NCI-H2029 treated with DMSO at 0.1 percent for 48 hours (cell line): Measurements from ENCODE around the gene TNFRSF13B.
A peak's percentile ranks its signal among the peaks of the same experiment; 100 is the strongest.

Experiments used
- DNase-seq: peaks from one replicate; lab custom pipeline; 2025; lab: John Stamatoyannopoulos, UW

The TNFRSF13B gene

DNA sequence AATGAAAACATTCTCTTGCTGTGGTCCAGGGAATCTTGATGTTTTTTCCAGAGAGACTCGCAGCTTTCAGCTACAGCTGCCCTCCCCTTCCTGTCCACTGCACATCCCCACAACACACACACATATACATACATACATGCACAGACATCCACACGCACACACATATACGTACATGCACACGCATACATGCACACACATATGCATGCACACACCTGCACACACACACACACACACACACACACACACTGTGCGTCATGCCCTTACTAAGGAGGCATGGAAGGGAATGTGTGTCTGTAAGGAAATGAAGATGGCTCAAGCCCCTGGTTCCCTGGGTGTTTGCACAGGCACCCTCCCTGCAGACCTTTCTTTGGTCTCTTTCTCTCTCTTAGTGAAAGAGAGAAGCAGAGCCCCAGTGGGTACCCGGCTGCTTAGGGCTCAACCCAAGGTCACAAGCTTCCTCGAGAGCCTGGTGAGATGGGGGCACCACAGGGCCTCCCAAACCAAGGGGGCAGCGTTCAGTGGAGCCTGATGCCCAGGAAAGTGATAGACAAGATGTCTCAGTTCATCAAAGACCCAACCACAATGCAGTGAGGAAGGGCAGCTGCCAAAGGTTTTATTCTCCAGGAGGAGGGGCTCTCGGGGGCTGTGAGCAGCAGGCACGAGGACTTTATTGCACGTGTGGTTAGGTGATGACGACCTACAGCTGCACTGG lies 33.3 kb downstream of the TNFRSF13B start:
- DNase-seq = no peak

DNA sequence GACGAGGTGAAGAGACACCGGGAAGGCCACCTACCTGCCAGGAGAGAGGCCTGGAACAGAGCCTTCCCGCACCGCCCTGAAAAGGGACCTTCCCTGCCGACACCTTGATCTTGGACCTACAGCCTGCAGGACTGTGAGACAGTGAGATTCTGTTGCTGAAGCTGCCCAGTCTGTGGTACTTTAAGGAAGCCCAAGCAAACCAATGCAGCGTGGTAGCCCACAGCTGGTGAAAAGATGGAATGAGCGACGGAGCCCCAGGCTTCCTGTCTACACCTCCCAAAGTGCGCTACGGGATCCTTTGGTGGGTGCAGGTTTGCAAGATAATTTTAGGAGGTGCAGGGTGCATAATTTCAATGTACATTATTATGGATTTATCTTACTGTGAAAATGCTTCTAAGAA lies 33.9 kb downstream of the TNFRSF13B start:
- no peak for DNase-seq

DNA sequence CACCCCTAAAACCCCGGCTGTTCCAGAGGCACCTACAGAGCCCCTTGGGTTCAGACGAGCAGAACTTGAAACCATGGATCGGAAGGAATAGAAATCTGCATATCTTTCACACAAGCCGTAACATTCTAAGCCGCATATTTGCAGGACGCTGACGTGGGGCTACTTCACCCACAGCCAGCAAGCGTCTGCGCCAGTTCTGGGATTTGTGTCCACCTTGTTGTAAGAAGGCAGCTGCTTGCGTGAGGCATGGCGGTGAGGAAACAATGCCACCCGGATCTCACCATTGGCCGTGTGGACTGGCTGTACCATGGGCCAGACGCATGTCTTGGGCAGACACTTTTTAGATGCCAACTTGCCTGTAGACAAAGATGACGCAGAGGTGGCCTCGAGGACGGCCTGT lies 34.5 kb downstream of the TNFRSF13B start:
- no peak for DNase-seq

DNA sequence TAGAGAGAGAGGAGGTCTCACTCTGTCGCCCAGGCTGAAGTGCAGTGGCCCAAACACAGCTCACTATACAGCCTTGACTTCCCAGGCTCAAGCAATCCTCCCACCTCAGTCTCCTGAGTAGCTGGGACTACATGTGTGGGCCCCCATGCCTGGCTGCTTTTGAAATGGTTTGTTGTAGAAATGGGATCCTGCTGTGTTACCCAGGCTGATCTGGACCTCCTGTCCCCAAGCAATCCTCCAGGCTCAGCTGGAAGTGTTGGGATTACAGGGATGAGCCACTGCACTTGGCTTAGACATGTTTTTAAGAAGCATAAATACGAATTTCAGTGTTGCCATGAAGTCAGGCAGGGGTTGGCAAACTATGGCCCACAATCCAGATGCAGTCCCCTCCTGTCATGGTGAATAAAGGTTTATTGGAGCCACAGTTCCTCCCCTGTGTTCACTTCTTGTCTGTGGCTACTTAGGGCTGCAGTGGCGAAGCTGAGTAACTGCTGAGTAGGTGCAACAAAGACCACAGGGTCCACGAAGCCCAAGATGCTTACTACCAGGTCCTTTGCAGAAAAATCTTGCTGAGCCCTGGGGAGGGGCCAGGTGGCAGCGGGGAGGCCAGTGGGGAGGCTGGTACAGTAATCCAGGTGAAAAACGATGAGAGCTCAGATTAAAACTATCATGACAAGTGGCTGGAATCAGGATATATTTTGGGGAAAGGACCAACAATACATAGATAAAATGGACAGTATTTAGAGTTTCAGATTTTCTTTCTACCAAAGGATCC lies 35.2 kb downstream of the TNFRSF13B start:
- DNase-seq = no peak

DNA sequence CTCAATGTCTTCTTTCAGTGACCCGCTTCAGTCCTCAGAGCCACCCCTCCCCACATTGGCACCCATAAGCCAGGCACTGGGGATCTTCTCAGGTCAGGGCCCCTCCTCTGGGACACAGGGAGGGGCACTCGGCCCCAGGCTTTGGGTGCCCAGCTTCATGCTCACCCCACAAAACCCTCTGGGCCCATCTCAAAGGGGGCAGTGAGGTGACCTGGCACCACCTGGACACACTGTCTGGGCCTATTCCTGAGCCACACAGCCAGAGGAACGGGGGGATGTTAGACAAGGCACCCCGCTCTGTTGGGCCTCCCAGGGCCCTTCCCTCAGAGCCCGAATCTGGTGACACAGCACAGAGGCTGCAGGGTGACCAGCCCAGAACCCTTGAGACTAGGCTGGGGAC lies 36.1 kb downstream of the TNFRSF13B start:
- DNase-seq = no peak

DNA sequence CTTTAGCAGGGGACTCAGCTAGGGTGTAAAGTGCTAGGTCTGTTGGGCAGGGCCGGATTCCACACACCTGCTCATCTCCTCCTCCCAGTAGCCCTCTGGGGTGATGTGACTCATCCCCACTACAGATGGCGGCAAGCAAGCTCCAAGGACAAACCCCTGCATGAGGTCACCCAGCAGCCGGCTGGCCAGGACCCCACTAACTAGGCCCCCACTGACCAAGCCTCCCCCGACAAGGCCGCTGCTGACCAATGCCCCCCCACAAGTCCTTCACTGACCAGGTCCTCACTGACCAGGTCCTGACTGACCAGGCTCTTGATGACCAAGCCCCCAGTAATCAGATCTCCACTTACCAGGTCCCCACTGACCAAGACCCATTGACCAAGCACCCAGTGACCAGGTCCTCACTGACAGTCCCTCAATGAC lies 36.7 kb downstream of the TNFRSF13B start:
- no peak for DNase-seq

DNA sequence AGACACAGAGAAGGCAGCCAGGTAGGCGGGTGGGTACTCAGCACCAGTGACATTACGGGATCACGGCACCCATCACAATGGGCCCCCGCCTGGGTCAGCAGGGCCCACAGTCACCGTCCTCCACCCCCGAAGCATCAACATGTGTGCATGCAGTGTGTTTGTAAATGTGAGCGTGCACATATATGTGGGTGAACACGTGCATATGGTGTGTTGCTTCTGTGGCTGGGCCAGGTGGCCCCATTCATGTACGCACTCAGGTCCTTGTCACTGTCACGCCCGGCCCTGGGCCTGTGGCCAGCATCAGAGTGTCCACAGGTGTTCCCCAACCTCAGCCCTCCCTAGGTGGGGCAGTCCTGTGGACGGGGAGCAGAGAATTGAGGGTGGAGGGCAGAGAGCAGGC lies 37.1 kb downstream of the TNFRSF13B start:
- DNase-seq = no peak

DNA sequence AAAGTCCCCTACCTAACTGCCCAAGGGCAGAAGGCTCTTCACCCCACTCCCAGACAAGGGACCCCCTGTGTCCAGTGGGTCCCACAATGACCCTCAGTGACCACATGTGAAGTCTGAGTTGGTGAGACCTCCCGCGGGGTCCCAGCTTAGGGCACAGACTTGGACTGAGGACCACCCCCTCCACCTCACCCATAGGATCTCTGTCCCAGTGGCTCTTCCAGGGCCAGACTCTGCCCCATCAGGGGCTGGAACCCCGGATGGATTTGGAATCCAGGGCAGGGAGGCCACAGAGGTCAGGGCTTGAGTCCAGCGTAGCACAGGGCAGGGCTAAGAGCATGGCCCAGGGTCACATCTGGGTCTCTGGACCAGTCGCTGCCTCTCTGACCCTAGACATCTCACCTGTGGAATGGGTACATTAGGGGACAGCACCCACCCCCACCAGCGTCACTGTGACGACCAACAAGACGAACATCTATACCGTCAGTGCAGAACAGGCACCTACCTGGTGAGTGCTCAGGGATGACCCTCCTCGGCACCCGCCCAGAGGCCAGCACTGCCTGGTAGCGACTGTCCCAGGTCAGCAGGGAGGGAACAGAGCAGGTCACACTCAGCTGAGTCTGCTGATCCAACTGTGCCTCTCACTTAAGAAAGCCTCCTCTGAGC lies 37.7 kb downstream of the TNFRSF13B start:
- DNase-seq = no peak

DNA sequence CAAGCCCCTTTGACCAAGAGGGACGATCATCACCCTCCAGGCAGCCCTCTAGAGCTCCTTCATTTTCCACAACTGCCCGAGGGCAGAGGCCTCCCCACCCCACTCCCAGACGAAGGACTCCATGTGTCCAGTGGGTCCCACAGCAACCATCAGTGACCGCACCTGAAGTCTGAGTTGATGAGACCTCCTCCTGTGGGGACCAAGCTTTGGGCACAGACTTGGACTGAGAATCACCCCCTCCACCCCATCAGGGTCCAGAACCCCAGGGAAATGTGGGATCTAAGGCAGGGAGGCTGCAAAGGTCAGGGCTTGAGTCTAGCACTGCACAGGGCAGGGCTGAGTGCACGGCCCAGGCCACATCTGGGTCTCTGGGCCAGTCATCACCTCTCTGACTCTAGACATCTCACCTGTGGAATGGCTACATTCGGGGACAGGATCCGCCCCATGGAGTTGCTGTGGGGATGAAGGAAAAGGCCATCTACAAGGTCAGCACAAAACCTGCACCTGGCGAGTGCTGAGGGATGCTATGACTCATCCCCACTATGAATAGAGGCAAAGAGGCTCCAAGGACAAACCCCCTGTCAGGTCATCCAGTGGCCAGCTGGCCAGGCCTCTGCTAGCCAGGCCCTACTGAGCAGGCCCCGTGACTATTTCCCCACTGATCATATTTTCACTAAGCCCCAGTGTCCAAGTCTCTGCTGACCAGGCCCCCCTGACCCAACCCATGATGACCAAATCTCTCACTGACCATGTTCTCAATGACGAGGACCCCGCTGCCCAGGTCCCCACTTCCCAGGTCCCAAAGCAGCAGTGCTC lies 38.4 kb downstream of the TNFRSF13B start:
- DNase-seq = no peak

DNA sequence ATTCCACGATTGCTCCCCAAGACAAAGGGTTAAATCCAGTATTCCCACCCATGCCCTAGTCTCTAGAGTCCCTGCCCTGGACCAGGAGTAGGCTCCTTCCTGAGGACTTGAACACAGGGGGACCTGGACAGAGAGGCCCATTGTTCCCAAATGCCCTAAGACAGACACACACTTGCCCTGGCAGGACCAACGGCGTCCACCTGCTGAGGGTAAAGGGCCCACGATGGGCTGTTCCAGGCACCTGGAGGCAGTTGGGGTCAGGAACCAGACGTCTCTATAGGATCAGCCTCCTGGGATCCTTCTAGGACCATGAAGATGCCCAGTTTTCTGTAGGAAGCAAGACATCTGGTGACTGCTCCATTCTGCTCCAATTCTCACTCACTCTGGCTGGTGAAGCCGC lies 39.3 kb downstream of the TNFRSF13B start:
- DNase-seq = no peak

DNA sequence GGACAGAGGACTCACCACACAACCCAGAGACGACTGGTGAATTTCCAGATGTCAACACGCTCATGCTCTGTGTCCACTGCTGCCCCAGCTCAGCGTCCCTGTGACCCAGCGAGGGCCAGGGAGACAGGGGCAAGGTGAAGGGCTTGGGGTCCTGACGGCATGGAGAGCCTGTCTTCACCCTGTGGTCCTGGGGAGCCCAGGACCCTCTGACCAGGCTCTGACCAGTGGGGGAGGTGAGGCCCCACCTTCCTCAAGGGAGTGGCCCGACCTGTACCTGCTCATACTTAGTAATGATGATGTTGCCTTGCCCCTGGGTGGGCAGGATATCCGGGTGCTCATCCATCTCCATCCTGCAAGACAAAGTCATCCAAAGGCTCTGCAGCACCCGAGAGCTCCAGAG lies 39.8 kb downstream of the TNFRSF13B start:
- no peak for DNase-seq

DNA sequence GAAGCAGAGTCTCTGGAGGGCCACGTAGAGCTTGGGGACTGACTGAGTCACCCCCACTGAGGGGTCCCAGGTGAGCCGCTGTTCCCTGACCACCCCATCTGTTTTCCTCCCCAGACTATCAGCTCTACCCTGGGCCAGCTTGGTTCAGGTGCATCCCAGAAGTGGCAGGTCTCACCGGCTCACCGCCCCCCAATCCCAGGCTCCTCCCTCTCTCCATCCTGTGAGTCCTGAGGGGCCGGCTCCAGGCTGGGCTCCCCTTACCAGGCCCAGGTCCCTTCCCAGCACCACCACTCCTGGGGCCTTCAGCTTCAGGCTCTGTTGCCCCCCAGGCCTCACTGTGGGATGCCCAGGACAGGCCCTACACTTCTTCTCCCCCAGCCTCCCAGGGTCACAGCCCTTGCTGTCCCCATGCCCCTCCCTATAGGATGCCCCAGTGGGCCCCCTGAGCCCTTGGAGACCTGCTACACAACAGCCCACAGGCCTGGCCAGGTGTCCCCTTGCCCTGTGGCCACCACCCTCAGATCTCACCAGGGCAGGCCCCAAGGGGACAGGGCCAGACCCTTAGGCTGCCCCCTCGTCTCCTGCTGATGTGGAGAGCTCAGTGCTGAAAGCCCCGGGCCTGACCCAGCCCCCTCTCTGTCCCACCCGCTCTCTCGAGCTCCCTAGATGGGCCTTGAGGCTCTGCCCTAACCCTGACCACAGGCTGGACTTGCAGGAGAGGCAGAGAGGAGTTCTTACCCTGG lies 40.4 kb downstream of the TNFRSF13B start:
- DNase-seq = no peak

DNA sequence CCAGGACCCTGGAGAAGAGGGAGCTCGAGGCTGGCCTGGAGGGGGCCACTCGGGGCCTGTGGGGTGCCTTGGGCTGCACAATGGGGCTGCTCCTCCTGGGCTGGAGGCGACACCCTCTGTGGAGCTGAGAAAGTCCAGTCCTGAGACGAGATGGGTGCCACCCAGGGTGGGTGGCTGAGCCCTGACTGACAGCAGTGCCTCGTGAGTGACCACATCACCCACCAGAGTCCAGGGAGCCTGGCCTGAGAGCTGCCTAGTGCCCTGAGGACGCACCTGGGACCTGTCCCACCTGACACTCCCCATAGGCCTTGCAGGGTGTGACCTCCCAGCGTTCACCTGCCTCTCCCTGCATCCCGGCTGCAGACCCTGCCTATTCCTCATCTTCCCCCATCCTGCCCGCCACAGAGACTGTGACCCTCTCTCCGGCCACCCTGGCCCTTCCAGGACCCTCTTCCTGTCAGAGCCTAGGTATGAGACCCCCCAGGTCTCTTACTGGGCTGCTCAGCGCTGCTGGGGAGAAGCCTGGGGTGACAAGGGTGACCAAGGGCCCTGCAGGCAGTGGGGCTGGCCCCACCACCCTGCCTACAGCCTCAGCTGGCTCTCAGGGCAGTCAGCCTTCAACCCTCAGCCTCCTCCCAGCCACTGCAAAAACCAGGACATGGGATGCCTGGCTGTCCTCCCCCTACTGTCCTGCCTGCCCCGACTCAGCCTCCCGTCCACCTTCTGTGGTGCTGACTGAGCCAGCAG lies 41.2 kb downstream of the TNFRSF13B start:
- no peak for DNase-seq

DNA sequence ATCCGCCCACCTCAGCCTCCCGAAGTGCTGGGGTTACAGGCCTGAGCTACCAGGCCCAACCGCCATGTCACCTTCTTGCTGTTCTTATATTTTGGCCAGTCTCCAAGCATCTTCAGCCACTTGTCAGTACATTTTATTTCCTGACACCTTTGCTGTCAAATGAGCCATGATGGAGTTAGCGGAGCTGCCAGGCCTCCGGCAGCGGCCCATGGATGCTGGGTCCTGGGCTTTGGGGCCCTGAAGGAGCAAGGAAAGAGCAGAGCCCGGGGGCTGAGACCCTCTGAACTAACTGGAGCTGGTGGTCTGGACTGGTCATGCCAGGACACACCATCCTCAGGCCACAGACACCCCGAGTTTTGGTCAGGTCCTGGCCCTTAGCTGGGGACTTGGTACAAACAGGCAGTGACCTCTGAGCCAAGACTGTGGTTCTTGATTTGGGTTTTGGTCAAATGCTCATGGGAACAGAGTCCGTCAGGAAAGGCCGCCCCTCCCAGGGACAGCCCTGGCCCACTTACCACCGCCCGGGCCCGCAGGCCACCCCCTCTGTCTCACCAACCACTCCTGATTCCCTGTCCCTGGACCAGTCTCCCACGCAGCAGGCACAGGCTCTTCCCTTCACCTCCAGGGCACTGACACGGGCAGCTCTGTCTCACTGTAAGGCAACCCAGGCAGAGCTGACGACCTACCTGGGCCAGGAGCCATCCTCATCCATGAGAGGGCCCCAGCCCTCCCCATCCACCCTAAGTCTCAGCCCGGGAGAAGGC lies 42.0 kb downstream of the TNFRSF13B start:
- no peak for DNase-seq

DNA sequence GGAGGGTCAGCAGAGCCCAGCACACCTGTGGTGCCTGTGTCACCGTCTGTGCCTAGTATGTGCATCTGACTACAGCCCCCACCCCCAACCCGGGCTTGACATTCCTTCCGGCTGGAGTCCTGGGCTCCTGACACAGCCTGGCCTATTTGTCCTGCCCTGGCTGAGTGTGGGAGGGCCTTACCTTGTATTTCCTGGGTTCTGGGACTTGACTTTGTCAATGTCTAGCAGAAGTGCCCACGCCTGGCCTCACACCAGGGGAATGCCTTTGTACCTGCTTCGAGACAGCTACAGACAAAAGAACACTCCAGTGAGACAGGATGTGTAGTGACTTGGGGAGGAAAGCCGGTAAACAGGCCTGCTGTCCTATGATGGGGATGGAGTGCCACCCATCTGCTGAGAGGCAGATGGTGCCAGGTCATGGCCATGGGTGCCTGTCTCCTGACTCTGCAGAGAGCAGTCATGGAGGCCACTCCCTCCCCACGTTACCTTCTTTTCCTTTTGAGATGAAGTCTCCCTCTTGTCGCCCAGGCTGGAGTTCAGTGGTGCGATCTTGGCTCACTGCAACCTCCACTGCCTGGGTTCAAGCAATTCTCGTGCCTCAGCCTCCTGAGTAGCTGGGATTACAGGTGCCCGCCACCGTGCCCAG lies 42.8 kb downstream of the TNFRSF13B start:
- peak; percentile 16 for DNase-seq

DNA sequence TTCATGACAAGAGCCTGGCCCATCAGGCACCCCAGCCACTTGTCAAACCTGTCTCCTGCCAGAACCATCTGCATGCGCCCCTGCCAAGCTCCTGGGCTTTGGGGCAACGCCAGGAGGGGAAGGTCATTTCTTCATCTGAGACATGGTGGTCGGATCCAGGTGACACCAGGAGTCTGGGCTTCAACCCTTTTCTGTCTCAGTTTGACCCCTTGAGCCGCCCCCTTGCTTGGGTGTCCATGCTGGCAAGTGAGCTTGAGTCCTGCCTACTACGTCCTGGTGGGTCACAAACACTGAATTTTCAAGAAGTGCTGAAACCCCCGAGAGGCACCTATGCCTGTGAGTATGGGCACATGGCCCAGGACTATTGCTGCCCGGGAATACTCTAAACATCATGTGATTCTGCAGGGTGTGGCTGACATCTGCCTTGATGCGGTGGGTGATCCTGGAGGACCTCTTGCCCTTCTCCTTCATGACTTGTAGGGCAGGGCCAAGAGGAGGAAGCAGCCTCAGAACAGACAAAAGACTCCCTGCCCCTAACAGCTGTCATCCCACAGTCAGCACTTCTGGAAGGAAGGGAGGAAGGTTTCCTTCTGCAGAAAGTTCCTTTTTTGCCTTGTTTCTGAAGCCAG lies 43.4 kb downstream of the TNFRSF13B start:
- peak; percentile 23 for DNase-seq

DNA sequence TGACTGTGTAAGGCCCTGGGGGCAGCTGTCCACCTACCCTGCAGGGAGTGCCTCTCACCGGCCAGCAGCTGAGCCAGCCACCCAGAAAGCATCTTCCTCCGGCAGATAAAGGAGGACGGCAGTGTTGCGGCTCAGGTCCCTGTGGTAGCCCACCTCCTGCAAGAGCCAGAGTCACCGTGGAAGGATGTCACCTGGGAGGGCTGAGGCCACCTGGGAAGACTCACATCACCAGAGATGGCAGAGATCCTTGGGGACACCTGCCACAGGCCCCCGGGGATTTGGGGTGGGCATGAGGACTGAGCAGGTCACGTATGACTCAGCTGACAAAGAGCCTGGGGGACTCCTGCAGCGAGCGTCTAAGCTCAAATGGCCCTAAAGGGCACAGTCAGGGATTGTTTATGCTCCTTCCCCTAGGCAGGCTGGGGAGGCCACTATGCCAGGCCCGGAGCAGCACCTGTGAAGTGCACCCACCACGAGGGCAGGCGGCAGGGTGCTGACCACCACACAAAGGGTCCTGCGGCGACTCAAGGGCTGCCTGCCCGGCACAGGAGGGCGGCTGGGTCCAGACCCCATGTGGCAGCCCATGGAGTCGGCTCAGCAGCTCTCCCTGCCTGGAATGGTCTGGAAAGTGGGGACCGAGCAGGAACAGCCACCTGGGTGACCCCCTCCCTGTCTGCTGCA lies 44.1 kb downstream of the TNFRSF13B start:
- DNase-seq = no peak
